Activated naive CD8-positive, alpha-beta T cell treated with anti-CD3 and anti-CD28 coated beads, Interleukin-2, amount 50 U/mL, for 24 hours (primary cell): ENCODE results near the gene CSH2.
"Not testable (repeated sequence)": the region's sequence is repeated elsewhere in the genome, so short reads cannot be mapped to it uniquely, and the experiment has no call there.

ENCODE experiments used
- ATAC-seq: fragments of 150-1000 bp; cut with Tn5 transposase; one replicate; pipeline ENCODE4 v1.10.0; 2021
- DNase-seq: peaks from one replicate; pipeline ENCODE4 v3.0.0; 2021
- H3K27ac Mint-ChIP-seq: one replicate; pipeline ENCODE4 v1.8.0; 2021; ENCODE audit warnings: mild to moderate bottlenecking, mixed read lengths
- H3K27me3 Mint-ChIP-seq: one replicate; pipeline ENCODE4 v1.8.0; 2021; ENCODE audit warnings: mixed read lengths
- H3K36me3 Mint-ChIP-seq: one replicate; pipeline ENCODE4 v1.8.0; 2021; ENCODE audit warnings: low read depth, mixed read lengths
- H3K4me1 Mint-ChIP-seq: one replicate; pipeline ENCODE4 v1.8.0; 2021; ENCODE audit warnings: mixed read lengths
- H3K4me3 Mint-ChIP-seq: one replicate; pipeline ENCODE4 v1.8.0; 2021; ENCODE audit warnings: mild to moderate bottlenecking, moderate library complexity, mixed read lengths
- H3K9me3 Mint-ChIP-seq: one replicate; pipeline ENCODE4 v1.8.0; 2021; ENCODE audit warnings: mixed read lengths

CSH2 gene

DNA sequence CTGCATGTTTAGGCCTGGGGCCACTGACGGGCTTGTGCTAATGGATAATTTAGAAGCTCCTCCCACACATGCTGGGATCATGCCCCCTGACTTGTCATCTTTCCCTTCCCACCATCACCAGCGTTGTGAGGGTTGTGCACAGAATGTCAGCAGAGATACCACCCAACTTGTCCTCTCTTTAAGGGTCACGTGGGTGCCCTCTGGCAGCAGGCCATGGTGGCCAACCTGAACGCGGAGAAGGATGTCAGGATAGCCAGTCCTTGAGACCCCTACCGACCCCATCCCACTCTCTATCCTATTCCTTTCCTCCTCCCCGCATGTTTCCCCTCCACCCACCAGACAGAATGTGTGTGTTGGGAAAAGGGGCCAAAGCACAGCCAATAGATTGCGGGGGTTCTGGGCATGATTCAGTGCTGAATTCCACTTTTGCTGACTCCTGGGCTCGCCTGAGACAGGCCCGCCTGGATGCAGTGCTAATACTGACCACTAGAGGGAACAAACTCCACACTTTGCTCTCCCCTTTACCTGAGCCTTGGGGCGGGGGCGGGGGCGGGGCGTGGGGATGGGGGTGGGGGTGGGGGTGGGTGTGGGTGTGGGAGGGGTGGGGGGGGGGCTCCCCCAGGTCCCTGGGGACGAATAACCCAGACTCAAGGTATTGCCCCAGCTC, 8.6 kb upstream of the CSH2 start, which contains the start of gene GH2:
GH2 (minus strand) TSS at position 10 of the 667 bp plus-strand sequence. CDS start 143 bp downstream, outside the sequence.
- ATAC-seq (peak; percentile 83), DNase-seq (peak; percentile 72)
- no peak within 1 kb of the TSS for H3K4me3 Mint-ChIP-seq
- no peaks in the 10 kb centered on the region for H3K9me3 Mint-ChIP-seq
- no peaks in the 10 kb centered on the region for H3K27me3 Mint-ChIP-seq
- H3K27ac Mint-ChIP-seq = no peak within 1 kb of the TSS
- peaks cover 2% of the 10 kb centered on the region for H3K4me1 Mint-ChIP-seq
- no peaks in the 10 kb centered on the region for H3K36me3 Mint-ChIP-seq

DNA sequence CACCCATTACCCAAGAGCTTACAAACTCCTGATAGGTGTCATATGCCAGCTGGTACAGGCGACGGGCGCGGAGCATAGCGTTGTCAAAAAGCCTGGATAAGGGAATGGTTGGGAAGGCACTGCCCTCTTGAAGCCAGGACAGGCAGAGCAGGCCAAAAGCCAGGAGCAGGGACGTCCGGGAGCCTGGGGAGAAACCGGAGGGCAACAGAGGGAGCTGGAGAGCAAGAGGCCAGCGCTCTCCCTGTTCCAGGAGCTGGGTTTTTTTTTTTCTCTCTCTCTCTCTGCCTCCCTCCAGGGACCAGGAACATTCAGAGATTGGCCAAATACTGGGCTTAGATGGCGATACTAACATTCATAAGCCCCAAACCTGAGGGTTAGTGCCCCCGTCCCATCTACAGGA, 7.9 kb upstream of the CSH2 start:
- not testable (repeated sequence) for ATAC-seq, H3K36me3 Mint-ChIP-seq, H3K4me1 Mint-ChIP-seq, H3K9me3 Mint-ChIP-seq, H3K4me3 Mint-ChIP-seq, H3K27ac Mint-ChIP-seq, DNase-seq, H3K27me3 Mint-ChIP-seq

DNA sequence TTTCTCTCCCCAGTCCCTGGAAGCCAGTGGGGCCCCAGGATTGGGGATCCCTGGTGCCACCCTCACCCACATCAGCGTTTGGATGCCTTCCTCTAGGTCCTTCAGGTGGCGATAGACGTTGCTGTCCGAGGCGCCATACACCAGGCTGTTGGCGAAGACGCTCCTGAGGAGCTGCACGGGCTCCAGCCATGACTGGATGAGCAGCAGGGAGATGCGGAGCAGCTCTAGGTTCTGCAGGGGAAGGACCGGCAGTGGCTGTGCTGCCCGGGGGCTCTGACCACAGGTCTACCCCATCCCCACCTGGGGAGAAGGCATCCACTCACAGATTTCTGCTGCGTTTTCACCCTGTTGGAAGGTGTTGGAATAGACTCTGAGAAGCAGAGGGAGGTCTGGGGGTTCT, 7.2 kb upstream of the CSH2 start:
- H3K27ac Mint-ChIP-seq = no peak overlapping the region
- no peaks in the 10 kb centered on the region for H3K27me3 Mint-ChIP-seq
- no peaks in the 10 kb centered on the region for H3K36me3 Mint-ChIP-seq
- ATAC-seq = no peak
- no peaks in the 10 kb centered on the region for H3K9me3 Mint-ChIP-seq
- no peak for DNase-seq
- H3K4me3 Mint-ChIP-seq = no peak overlapping the region
- peaks cover 2% of the 10 kb centered on the region for H3K4me1 Mint-ChIP-seq

DNA sequence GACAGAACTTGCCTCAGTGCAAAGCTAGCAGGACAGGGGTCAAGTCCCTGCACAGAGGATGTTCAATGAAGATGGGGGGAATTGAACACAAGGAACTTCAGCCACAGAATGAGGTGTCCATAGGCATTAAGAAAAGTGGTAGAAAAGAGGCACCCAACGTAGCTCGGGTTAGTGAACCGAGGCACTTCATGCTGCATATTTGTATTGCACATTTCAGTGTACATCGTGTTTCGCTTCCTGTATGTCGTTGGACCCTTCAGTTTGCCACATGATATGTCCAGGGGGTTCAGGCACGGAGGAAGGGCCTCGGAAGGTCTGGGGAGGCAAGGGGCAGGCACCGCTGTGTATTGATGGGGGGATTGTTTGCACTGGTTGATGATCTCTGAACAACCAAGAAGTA, 4.9 kb upstream of the CSH2 start:
- H3K27me3 Mint-ChIP-seq, H3K4me3 Mint-ChIP-seq, DNase-seq, H3K9me3 Mint-ChIP-seq, H3K36me3 Mint-ChIP-seq, H3K27ac Mint-ChIP-seq, H3K4me1 Mint-ChIP-seq, ATAC-seq: not testable (repeated sequence)

DNA sequence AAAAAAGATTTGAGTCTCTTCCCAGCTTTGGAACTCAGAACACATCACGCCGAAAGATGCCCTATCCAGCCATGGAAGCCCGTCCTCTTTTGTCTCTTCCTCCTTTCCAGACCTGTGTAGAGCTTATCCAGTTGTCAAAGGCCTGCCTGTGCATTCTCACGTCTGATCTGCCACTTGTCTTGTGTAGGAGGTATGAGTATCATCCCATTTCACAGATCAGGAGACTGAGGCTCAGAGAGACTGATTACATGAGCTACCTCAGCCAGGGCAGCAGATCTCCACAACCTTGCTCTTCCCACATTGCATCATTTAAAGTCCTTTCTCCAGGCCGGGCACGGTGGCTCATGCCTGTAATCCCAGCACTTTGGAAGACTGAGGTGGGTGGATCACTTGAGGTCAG, 1.2 kb upstream of the CSH2 start:
- not testable (repeated sequence) for H3K36me3 Mint-ChIP-seq, DNase-seq, H3K4me3 Mint-ChIP-seq, H3K4me1 Mint-ChIP-seq, ATAC-seq, H3K27ac Mint-ChIP-seq, H3K9me3 Mint-ChIP-seq, H3K27me3 Mint-ChIP-seq

DNA sequence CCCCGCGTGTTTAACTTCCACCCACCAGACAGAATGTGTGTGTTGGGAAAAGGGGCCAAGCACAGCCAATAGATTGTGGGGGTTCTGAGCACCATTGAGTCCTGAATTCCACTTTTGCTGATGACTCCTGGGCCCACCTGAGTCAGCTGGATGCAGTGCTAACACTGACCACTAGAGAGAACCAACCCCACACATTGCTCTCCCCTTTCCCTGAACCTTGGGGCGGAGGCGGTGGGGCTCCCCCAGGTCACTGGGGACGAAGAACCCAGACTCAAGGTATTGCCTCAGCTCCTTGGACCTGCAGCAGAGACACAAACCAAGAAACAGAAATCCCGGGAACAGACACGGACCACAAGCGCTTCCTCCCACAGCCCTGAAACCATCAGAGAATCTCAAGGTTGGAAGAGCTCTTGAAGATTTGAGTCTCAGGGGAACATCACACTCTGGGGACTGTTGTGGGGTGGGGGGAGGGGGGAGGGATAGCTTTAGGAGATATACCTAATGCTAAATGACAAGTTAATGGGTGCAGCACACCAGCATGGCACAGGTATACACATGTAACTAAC, 667 bp upstream of the CSH2 start:
- not testable (repeated sequence) for DNase-seq, H3K27me3 Mint-ChIP-seq, H3K36me3 Mint-ChIP-seq, H3K4me1 Mint-ChIP-seq, H3K9me3 Mint-ChIP-seq, H3K27ac Mint-ChIP-seq, ATAC-seq, H3K4me3 Mint-ChIP-seq

DNA sequence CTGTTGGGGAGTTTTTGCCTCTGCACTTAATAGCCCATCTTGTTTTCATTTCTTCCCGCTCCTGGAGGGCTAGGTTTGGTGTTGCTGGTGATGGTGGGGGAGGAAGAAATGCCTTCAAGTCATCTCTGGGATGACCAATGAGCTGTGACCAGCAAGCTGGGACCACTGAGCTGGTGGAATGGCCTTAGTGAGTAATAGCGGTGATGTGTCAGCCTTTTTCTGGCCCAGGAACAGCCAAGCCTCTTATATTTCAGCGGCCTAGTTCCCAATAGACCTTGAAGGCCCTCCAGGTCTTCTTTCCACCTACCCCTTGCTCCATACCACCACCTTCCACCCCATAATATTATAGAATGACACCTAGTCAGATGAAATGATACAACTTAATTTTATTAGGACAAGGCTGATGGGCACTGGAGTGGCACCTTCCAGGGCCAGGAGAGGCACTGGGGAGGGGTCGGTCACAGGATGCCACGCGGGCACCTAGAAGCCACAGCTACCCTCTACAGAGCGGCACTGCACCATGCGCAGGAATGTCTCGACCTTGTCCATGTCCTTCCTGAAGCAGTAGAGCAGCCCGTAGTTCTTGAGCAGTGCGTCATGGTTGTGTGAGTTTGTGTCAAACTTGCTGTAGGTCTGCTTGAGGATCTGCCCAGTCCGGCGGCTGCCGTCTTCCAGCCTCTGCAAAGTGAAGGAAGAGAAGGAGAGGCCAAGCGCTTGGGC, 1.7 kb downstream of the CSH2 start:
- ATAC-seq, H3K27me3 Mint-ChIP-seq, H3K9me3 Mint-ChIP-seq, DNase-seq, H3K4me3 Mint-ChIP-seq, H3K4me1 Mint-ChIP-seq, H3K36me3 Mint-ChIP-seq, H3K27ac Mint-ChIP-seq: not testable (repeated sequence)

DNA sequence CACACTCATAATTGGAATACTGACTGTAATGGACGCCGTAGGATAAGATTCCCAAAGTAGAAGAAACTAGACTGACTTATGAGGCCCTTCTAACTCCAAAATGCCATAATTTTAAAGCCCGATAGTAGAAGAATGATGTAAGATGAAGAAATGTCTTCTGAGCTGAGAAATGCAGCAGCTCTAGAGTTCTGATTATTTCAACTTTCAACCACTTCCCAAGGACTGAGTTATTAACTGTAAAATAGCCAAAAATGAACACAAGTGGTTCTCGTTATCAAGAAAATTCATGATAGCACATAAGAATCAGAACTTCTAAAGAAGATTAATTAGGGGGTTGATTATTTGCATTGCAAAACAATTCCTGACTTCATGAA, 3.2 kb downstream of the CSH2 start:
- not testable (repeated sequence) for H3K36me3 Mint-ChIP-seq, ATAC-seq, H3K27ac Mint-ChIP-seq, H3K9me3 Mint-ChIP-seq, DNase-seq, H3K27me3 Mint-ChIP-seq, H3K4me1 Mint-ChIP-seq, H3K4me3 Mint-ChIP-seq

DNA sequence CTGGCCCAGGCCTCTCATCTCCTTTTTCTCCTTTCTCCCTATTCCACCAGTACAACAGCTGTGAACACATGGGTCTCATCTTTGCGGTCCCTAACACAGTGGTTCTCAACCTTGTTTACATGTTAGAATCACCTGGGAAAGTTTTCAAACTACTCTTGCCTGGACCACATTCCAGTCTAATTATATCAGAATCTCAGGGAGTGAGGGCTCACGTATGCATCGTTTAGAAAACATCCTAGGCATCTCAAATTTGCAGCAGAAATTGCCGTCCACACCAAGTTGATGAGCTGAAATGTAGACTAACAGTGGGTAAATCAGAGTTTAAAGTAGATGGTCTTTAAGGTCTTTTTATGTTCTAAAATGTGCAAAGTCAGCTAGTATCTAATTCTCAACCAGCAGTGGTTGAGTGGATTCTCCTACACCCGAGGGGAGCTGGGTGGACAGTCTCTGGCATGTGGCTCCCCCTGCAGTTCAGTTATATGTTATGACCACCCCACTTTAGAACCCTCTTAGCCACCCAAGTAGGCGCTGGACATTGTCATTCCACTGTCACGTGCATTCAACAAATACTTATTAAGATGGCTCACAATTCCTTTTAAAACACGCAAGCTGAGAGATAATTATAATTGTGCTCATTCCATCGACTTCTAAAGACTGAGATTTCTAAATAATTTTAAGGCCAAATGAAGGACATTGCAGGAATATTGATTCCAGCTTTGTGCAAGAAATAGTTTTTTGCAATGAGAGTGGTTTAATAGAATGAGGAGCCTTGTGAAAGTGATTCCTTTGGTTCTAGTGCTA, 3.8 kb downstream of the CSH2 start:
- not testable (repeated sequence) for ATAC-seq, H3K27ac Mint-ChIP-seq, H3K36me3 Mint-ChIP-seq, H3K4me1 Mint-ChIP-seq, DNase-seq, H3K4me3 Mint-ChIP-seq, H3K9me3 Mint-ChIP-seq, H3K27me3 Mint-ChIP-seq

DNA sequence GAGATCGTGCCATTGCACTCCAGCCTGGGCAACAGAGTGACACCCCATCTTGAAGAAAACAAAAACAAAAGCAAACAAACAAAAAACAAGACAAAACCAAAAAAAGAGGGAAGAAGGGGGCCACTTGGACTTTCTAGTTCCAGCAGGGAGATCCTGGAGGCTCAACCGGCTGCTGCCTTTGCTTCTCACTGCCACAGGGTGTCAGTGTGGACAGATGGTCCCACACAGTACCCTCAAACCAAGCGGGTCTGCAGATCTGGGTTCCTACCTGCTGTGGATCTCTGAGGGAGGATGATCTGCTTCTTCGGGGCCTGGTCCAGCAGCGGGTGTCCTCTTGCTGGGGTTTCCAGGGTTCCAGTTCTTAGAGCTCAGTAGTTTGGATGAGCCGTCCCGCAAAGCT, 6.9 kb downstream of the CSH2 start:
- not testable (repeated sequence) for ATAC-seq, H3K4me1 Mint-ChIP-seq, H3K9me3 Mint-ChIP-seq, H3K27ac Mint-ChIP-seq, H3K4me3 Mint-ChIP-seq, DNase-seq, H3K27me3 Mint-ChIP-seq, H3K36me3 Mint-ChIP-seq

DNA sequence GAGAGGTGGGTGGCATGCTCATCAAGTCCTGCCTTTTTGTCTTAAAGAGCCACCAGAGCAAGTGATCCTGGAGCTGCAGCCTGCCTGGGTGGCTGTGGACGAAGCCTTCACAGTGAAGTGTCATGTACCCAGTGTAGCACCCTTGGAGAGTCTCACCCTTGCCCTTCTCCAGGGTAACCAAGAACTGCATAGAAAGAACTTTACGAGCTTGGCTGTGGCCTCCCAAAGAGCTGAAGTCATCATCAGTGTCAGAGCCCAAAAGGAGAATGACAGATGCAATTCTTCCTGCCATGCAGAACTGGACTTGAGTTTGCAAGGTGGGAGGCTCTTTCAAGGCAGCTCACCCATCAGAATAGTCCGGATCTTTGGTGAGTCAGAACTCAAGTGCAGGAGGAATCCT, 14.2 kb downstream of the CSH2 start:
- DNase-seq = no peak
- Mint-ChIP-seq H3K9me3 (no peaks in the 10 kb centered on the region), H3K36me3 (no peaks in the 10 kb centered on the region), H3K27me3 (peaks cover 4% of the 10 kb centered on the region), H3K4me1 (no peaks in the 10 kb centered on the region), H3K4me3 (no peak overlapping the region), H3K27ac (no peak overlapping the region)
- no peak for ATAC-seq

DNA sequence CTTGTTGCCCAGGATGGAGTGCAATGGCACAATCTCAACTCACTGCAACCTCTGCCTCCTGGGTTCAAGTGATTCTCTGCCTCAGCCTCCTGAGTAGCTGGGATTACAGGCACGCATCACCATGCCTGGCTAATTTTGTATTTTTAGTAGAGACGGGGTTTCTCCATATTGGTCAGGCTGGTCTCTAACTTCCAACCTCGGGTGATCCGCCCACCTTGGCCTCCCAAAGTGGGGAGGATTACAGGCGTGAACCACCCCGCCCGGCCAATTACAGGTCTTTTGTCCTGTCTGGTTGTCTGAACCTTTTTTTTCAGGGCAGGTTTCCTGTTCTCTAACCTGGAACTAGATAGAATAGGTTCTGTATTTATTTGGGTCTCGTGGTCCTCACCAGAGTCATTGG, 17.1 kb downstream of the CSH2 start:
- not testable (repeated sequence) for H3K27ac Mint-ChIP-seq, H3K9me3 Mint-ChIP-seq, H3K4me1 Mint-ChIP-seq, H3K4me3 Mint-ChIP-seq, ATAC-seq, DNase-seq, H3K36me3 Mint-ChIP-seq, H3K27me3 Mint-ChIP-seq

DNA sequence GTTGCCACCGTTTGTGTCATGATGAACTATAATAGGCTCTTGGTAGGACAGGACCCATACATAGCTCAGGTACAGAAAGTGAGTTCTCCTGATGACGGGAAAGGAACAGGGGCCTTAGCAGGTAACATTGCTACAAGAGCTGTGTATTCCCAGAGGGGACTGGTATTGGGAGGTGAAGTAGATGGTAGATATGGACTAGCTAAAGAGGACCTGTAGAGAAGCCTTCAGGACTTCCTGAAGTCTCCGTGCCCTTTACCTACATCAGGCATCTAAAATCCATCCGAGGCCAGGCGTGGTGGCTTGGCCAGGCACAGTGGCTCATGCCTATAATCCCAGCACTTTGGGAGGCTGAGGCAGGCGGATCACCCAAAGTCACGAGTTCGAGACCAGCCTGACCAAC, 18.3 kb downstream of the CSH2 start:
- DNase-seq (no peak), ATAC-seq (no peak)
- Mint-ChIP-seq H3K36me3 (no peaks in the 10 kb centered on the region), H3K27ac (no peak overlapping the region), H3K4me1 (no peaks in the 10 kb centered on the region), H3K4me3 (no peak overlapping the region), H3K9me3 (no peaks in the 10 kb centered on the region), H3K27me3 (no peaks in the 10 kb centered on the region)

DNA sequence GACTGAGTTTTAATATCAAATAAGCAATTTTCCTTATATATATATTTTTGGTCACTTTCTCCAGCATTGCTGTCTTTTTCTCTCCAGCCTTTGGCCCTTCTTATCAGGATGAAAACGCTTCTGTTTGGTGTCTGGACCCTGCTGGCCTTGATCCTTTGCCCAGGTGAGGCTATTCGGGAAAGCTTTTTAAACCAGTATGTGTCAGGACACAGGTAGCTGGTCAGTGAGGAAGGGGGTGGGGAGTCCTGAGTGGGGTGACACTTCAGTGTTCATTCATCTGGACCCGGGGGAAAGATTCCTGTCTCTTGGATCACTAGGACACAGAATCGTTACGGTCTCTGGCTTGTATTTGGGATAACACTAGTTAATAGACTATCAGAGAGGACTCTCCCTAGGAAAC, 18.8 kb downstream of the CSH2 start:
- DNase-seq = no peak
- H3K9me3 Mint-ChIP-seq = no peaks in the 10 kb centered on the region
- no peaks in the 10 kb centered on the region for H3K27me3 Mint-ChIP-seq
- no peak overlapping the region for H3K4me3 Mint-ChIP-seq
- H3K27ac Mint-ChIP-seq = no peak overlapping the region
- H3K4me1 Mint-ChIP-seq = no peaks in the 10 kb centered on the region
- no peak for ATAC-seq
- H3K36me3 Mint-ChIP-seq = no peaks in the 10 kb centered on the region

DNA sequence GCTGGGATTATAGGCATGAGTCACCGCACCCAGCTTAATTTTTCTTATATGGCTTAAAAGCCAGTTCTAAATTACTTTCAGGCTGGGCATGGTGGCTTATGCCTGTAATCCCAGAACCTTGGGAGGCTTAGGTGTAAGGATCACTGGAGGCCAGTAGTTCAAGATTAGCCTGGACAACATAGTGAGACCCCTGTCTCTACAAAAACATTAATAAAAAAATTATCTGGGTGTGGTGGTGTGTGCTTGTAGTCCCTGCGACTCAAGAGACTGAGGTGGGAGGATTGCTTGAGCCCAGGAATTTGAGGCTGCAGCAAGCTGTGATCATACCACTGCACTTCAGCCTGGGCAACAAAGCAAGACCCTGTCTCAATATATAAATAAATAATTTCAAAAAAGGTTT, 20.2 kb downstream of the CSH2 start:
- DNase-seq = no peak
- no peak for ATAC-seq
- Mint-ChIP-seq H3K4me3 (no peak overlapping the region), H3K27me3 (peaks cover 5% of the 10 kb centered on the region), H3K27ac (no peak overlapping the region), H3K9me3 (peaks cover 5% of the 10 kb centered on the region), H3K36me3 (peaks cover 1% of the 10 kb centered on the region), H3K4me1 (peaks cover 8% of the 10 kb centered on the region)
